GM10248 (cell line): ENCODE data around the gene LIMD2.

Source experiments
- CTCF ChIA-PET: fragments of 300-600 bp; sonication (Branson Sonifier 250); formaldehyde crosslinking; extraction: SDS; loops from one replicate; lab custom pipeline; 2021; ENCODE audit warnings: antibody characterized with exemption; lab: Yijun Ruan, JAX
- POLR2A ChIA-PET: fragments of 350-650 bp; sonication (Branson Sonifier 250); formaldehyde crosslinking; extraction: SDS; loops from one replicate; lab custom pipeline; 2020; ENCODE audit warnings: antibody characterized with exemption; lab: Yijun Ruan, JAX
- DNase-seq: peaks from one replicate; pipeline ENCODE4 v3.0.0; 2012; ENCODE audit errors: extremely low spot score
- CTCF ChIP-seq: IDR thresholded peaks from 2 replicates; pipeline ENCODE4 v1.5.1; 2012; ENCODE audit warnings: mild to moderate bottlenecking, low read depth; ENCODE audit errors: extremely low read depth, missing control alignments, control extremely low read depth

Gene LIMD2

GRCh38 chr17:63681530-63681929 is 18.4 kb downstream of the LIMD2 start:
- TF ChIP-seq CTCF = no peak
- POLR2A ChIA-PET = no interaction called here
- no peak for DNase-seq
- CTCF ChIA-PET = interaction anchor here (1.1 to 7.9 kb wide), 2 partner anchors 14 to 256 kb away, joined by 3 to 56 read pairs; no protein-coding TSS in a partner anchor

- ChIA-PET POLR2A (no interaction called here), CTCF (interaction anchor here (1.4 to 1.8 kb wide), 3 partner anchors 8 to 18 kb away, joined by 3 to 8 read pairs (median 3); no protein-coding TSS in a partner anchor)
- TF ChIP-seq CTCF = no peak
- DNase-seq = no peak
Measured at GRCh38 chr17:63680700-63681099, 19.2 kb downstream of the LIMD2 start.

- CTCF ChIA-PET = interaction anchor here (1.2 to 1.8 kb wide), 5 partner anchors 9 to 19 kb away, joined by 3 to 8 read pairs (median 4); no protein-coding TSS in a partner anchor
- TF ChIP-seq CTCF = no peak
- DNase-seq = no peak
- POLR2A ChIA-PET = no interaction called here
Measured at GRCh38 chr17:63679214-63679613, 20.7 kb downstream of the LIMD2 start.

- POLR2A ChIA-PET = no interaction called here
- DNase-seq = no peak
- TF ChIP-seq CTCF = no peak
- CTCF ChIA-PET = interaction anchor here (0.7 to 4.3 kb wide), 7 partner anchors 10 to 251 kb away, joined by 3 to 21 read pairs (median 4); no protein-coding TSS in a partner anchor
Measured at GRCh38 chr17:63676584-63676983, 23.3 kb downstream of the LIMD2 start.

- DNase-seq = no peak
- ChIA-PET POLR2A (no interaction called here), CTCF (interaction anchor here (0.6 to 4.3 kb wide), 9 partner anchors 9 to 250 kb away, joined by 3 to 21 read pairs (median 5); no protein-coding TSS in a partner anchor)
- TF ChIP-seq CTCF = no peak
Measured at GRCh38 chr17:63675607-63676546, 24.0 kb downstream of the LIMD2 start.

GRCh38 chr17:63675231-63675606 is 24.7 kb downstream of the LIMD2 start:
- ChIA-PET POLR2A (no interaction called here), CTCF (interaction anchor here (0.6 to 4.3 kb wide), 7 partner anchors 9 to 173 kb away, joined by 3 to 21 read pairs (median 6); no protein-coding TSS in a partner anchor)
- no peak for TF ChIP-seq CTCF
- DNase-seq = no peak
